AG09319 (cell line): ENCODE measurements around the gene CAMTA1.

ENCODE experiments used
- DNase-seq: peaks from one replicate; pipeline ENCODE4 v3.0.0-alpha.2; 2010; ENCODE audit warnings: low read depth; ENCODE audit errors: extremely low read depth
- CTCF ChIP-seq: IDR thresholded peaks from 2 replicates; pipeline ENCODE4 v1.5.1; 2011; ENCODE audit warnings: low read depth, mild to moderate bottlenecking, inconsistent platforms, low read length, moderate library complexity

CAMTA1 gene

DNA sequence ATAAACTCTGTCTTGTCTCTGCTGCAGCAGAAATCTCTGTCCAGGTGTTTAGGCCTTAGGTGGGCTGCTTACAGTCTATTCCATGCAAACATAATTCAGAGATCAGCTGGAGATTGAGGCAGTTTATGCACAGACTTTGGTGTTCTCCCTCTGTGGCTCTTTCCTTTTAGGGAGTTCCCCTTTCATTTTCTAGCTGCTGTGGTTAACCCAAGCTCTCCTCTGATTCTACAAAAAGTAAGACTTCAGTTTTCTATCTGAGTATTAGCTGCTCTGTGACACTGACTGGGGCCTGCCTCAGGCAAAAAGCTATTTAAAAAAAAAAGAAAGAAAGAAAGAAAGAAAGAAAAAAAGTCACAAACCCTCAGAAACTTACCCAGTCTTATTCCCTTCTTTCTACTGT, 211.1 kb downstream of the CAMTA1 start:
- DNase-seq, result no peak

GRCh38 chr1:6996866-6997265, 211.6 kb downstream of the CAMTA1 start:
- no peak for TF ChIP-seq CTCF
- DNase-seq, result no peak

More for the DNA sequence above, 211.1 kb downstream of the CAMTA1 start:
- TF ChIP-seq CTCF, result no peak

- no peak for TF ChIP-seq CTCF
- no peak for DNase-seq
Measured at GRCh38 chr1:6998267-6998666, 213.0 kb downstream of the CAMTA1 start.

GRCh38 chr1:6999826-7000225, 214.6 kb downstream of the CAMTA1 start:
- DNase-seq, result no peak

GRCh38 chr1:7000720-7001119, 215.5 kb downstream of the CAMTA1 start:
- no peak for DNase-seq
- no peak for TF ChIP-seq CTCF

More at GRCh38 chr1:6999826-7000225, 214.6 kb downstream of the CAMTA1 start:
- no peak for TF ChIP-seq CTCF

- TF ChIP-seq CTCF, result no peak
- DNase-seq, result no peak
Measured at GRCh38 chr1:7002728-7003127, 217.5 kb downstream of the CAMTA1 start.

GRCh38 chr1:7003676-7004075, 218.4 kb downstream of the CAMTA1 start:
- no peak for DNase-seq
- TF ChIP-seq CTCF, result no peak
